ENCODE results near the gene NPTX2.

NPTX2 gene

GRCh38 chr7:98619450-98620321, 2.6 kb downstream of the NPTX2 start:
- no peak for FAIRE-seq

GRCh38 chr7:98621573-98622482, 4.7 kb downstream of the NPTX2 start:
- FAIRE-seq: no peak

GRCh38 chr7:98622926-98623325, 5.8 kb downstream of the NPTX2 start:
- FAIRE-seq: no peak

GRCh38 chr7:98624846-98625420, 7.8 kb downstream of the NPTX2 start:
- FAIRE-seq: no peak

- FAIRE-seq: no peak
These were observed 9.7 kb downstream of the NPTX2 start for GRCh38 chr7:98626460-98627412.

GRCh38 chr7:98627413-98627790, 10.3 kb downstream of the NPTX2 start:
- no peak for FAIRE-seq

GRCh38 chr7:98628418-98628817, 11.3 kb downstream of the NPTX2 start:
- no peak for FAIRE-seq

GRCh38 chr7:98629001-98629431, 11.9 kb downstream of the NPTX2 start:
- no peak for FAIRE-seq

GRCh38 chr7:98630149-98630548, 13.1 kb downstream of the NPTX2 start:
- FAIRE-seq: no peak

- no peak for FAIRE-seq
These were observed 13.7 kb downstream of the NPTX2 start for GRCh38 chr7:98630770-98631169.

GRCh38 chr7:98638853-98639252, 21.8 kb downstream of the NPTX2 start:
- FAIRE-seq: no peak

GRCh38 chr7:98640375-98640774, 23.3 kb downstream of the NPTX2 start:
- FAIRE-seq: no peak

GRCh38 chr7:98641646-98642500, 24.8 kb downstream of the NPTX2 start:
- no peak for FAIRE-seq

- no peak for FAIRE-seq
These were observed 26.3 kb downstream of the NPTX2 start for GRCh38 chr7:98643236-98643985.

- FAIRE-seq: no peak
These were observed 29.4 kb downstream of the NPTX2 start for GRCh38 chr7:98646465-98646864.

GRCh38 chr7:98647326-98647725, 30.2 kb downstream of the NPTX2 start:
- no peak for FAIRE-seq

- no peak for FAIRE-seq
These were observed 34.7 kb downstream of the NPTX2 start for GRCh38 chr7:98651760-98652159.

GRCh38 chr7:98653601-98654310, 36.7 kb downstream of the NPTX2 start:
- FAIRE-seq: no peak

GRCh38 chr7:98654524-98655272, 37.6 kb downstream of the NPTX2 start:
- FAIRE-seq: no peak

Measured in G401.6 (cell line).